Measurements from ENCODE around the gene PAPOLA. TPM values are rescaled to one million over a fixed set of nuclear protein-coding genes. Genes with fewer than 3 reads are reported as not detected.

PAPOLA gene
- total and polyA plus RNA-seq, 4 donors = 62.2 to 285 (median 96.2) TPM

DNA sequence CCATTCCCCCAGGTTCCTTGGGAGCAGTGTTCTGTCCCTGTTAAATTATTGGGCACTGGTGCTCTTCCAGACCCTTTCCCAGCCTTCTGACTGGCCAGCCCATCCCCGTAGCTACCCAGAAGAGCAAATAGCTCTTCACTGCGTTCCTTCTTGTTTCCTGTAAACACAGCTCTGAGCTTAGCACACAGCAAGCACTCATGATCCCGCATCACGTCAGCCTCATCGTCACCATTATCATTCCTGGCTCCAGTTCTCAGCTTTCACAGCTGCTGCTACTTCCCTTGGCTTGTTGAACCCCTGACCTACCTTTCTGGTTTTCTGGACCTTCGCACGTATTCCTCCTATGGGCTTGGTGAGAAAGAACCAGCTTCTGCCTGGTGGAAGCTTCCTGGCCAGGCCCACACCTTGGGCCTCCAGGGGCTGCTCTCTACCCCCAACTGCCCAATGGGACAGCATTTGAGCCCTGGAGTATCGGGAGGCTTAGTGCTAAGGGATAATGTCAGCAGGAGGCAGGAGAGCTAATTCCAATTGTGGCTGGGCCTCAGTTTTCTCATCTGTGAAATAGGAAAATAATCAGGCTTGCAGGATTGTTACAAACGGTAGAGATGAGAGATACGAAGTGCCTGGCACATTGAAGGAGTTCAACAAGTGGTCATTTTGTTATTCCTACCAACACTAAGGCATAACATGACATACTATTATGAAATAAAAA is 22.6 kb upstream of the PAPOLA start:
- TF ChIP-seq, protein P1, sequence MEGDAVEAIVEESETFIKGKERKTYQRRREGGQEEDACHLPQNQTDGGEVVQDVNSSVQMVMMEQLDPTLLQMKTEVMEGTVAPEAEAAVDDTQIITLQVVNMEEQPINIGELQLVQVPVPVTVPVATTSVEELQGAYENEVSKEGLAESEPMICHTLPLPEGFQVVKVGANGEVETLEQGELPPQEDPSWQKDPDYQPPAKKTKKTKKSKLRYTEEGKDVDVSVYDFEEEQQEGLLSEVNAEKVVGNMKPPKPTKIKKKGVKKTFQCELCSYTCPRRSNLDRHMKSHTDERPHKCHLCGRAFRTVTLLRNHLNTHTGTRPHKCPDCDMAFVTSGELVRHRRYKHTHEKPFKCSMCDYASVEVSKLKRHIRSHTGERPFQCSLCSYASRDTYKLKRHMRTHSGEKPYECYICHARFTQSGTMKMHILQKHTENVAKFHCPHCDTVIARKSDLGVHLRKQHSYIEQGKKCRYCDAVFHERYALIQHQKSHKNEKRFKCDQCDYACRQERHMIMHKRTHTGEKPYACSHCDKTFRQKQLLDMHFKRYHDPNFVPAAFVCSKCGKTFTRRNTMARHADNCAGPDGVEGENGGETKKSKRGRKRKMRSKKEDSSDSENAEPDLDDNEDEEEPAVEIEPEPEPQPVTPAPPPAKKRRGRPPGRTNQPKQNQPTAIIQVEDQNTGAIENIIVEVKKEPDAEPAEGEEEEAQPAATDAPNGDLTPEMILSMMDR (IDR thresholded peaks at IDR 0.05; ENCODE audit: control extremely low read depth, extremely low read depth) = no peak
- Histone ChIP-seq H3K27ac (ENCODE audit: low read depth in 1 of 2, low read length in 1 of 2) (no peak overlapping the region), H3K36me3 (ENCODE audit: control insufficient read depth in 4 of 4, insufficient read depth in 4 of 4, low read length in 4 of 4) (no peaks in the 10 kb centered on the region), H3K27me3 (ENCODE audit: control insufficient read depth in 3 of 3, insufficient read depth in 3 of 3, low read length in 2 of 3) (no peaks in the 10 kb centered on the region), H3K4me3 (no peak overlapping the region), H3K9ac (ENCODE audit: insufficient read depth in 1 of 2, low read length in 2 of 2) (no peak overlapping the region), H3K9me3 (ENCODE audit: control insufficient read depth in 4 of 4, insufficient read depth in 3 of 4, low read length in 3 of 4) (no peaks in the 10 kb centered on the region), H3K4me1 (ENCODE audit: control insufficient read depth in 5 of 5, insufficient read depth in 5 of 5, low read length in 5 of 5) (no peaks in the 10 kb centered on the region)
- 83 to 87% methylated on average over 10 of the region's 10 CpGs for WGBS, 2 donors
- DNase-seq (no peak), ATAC-seq (ENCODE audit: insufficient read depth, low FRiP score) (no peak)

DNA sequence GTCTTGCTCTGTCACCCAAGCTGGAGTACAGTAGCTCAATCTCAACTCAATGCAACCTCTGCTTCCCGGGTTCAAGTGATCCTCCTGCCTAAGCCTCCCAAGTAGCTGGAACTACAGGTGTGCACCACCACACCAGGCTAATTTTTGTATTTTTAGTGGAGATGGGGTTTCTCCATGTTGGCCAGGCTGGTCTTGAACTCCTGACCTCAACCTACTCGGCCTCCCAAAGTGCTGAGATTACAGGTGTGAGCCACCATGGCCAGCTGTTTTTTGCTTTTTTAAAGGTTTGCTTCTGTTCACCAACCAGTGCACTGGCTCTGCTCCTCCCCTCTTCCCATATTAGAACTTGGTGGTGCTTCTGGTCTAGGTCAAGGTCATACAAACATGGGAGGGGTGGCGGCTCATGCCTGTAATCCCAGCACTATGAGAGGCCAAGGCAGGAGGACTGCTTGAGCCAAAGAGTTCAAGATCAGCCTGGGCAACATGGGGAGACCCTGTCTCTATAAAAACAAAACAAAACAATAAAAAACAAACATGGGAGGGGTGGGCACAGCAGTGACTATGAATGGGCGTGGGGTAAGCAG is 20.4 kb upstream of the PAPOLA start:
- Histone ChIP-seq H3K9ac (ENCODE audit: insufficient read depth in 1 of 2, low read length in 2 of 2) (no peak overlapping the region), H3K4me1 (ENCODE audit: control insufficient read depth in 5 of 5, insufficient read depth in 5 of 5, low read length in 5 of 5) (no peaks in the 10 kb centered on the region), H3K4me3 (no peak overlapping the region), H3K27ac (ENCODE audit: low read depth in 1 of 2, low read length in 1 of 2) (no peak overlapping the region), H3K9me3 (ENCODE audit: control insufficient read depth in 4 of 4, insufficient read depth in 3 of 4, low read length in 3 of 4) (no peaks in the 10 kb centered on the region), H3K36me3 (ENCODE audit: control insufficient read depth in 4 of 4, insufficient read depth in 4 of 4, low read length in 4 of 4) (no peaks in the 10 kb centered on the region), H3K27me3 (ENCODE audit: control insufficient read depth in 3 of 3, insufficient read depth in 3 of 3, low read length in 2 of 3) (no peaks in the 10 kb centered on the region)
- no peak for DNase-seq
- TF ChIP-seq, protein P1 (IDR thresholded peaks at IDR 0.05; ENCODE audit: control extremely low read depth, extremely low read depth) = no peak
- ATAC-seq (ENCODE audit: insufficient read depth, low FRiP score) = no peak
- 84 to 85% methylated on average over 4 of the region's 4 CpGs for WGBS, 2 donors

DNA sequence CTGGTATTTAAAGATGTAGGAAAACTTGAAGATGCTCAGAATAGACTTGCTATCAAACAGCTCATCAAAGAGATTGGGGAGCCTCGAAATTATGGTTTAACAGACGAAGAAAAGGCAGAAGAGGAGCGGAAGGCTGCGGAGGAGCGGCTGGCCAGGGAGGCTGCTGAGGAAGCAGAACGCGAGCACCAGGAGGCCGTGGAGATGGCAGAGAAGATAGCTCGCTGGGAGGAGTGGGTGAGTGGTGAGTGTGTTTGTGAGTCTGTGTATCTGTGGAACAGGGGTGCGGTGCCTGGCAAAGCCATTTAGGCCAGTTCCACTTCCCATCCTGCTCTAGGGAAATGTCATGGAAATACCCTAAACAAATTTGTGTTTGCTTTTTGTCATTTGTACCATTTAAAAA is 19.2 kb upstream of the PAPOLA start:
- Histone ChIP-seq H3K27me3 (ENCODE audit: control insufficient read depth in 3 of 3, insufficient read depth in 3 of 3, low read length in 2 of 3) (no peaks in the 10 kb centered on the region), H3K27ac (ENCODE audit: low read depth in 1 of 2, low read length in 1 of 2) (no peak overlapping the region), H3K4me3 (no peak overlapping the region), H3K9me3 (ENCODE audit: control insufficient read depth in 4 of 4, insufficient read depth in 3 of 4, low read length in 3 of 4) (no peaks in the 10 kb centered on the region), H3K36me3 (ENCODE audit: control insufficient read depth in 4 of 4, insufficient read depth in 4 of 4, low read length in 4 of 4) (no peaks in the 10 kb centered on the region), H3K9ac (ENCODE audit: insufficient read depth in 1 of 2, low read length in 2 of 2) (no peak overlapping the region), H3K4me1 (ENCODE audit: control insufficient read depth in 5 of 5, insufficient read depth in 5 of 5, low read length in 5 of 5) (no peaks in the 10 kb centered on the region)
- ATAC-seq (ENCODE audit: insufficient read depth, low FRiP score) (no peak), DNase-seq (no peak)
- TF ChIP-seq, protein P1 (IDR thresholded peaks at IDR 0.05; ENCODE audit: control extremely low read depth, extremely low read depth) = no peak
- 87% methylated on average over 10 of the region's 10 CpGs for WGBS, 2 donors
